Stimulated activated CD4-positive, alpha-beta T cell treated with anti-CD3 and anti-CD28 coated beads, Interleukin-15, amount 100 ng/mL, for 48 hours (primary cell): ENCODE data around the gene ALDH3A1.

Source experiments
- DNase-seq, 2 donors: peaks; one replicate each; pipeline ENCODE4 v3.0.0-alpha.2; 2020; ENCODE audit warnings: low read depth in 2 of 2

ALDH3A1 gene

DNA sequence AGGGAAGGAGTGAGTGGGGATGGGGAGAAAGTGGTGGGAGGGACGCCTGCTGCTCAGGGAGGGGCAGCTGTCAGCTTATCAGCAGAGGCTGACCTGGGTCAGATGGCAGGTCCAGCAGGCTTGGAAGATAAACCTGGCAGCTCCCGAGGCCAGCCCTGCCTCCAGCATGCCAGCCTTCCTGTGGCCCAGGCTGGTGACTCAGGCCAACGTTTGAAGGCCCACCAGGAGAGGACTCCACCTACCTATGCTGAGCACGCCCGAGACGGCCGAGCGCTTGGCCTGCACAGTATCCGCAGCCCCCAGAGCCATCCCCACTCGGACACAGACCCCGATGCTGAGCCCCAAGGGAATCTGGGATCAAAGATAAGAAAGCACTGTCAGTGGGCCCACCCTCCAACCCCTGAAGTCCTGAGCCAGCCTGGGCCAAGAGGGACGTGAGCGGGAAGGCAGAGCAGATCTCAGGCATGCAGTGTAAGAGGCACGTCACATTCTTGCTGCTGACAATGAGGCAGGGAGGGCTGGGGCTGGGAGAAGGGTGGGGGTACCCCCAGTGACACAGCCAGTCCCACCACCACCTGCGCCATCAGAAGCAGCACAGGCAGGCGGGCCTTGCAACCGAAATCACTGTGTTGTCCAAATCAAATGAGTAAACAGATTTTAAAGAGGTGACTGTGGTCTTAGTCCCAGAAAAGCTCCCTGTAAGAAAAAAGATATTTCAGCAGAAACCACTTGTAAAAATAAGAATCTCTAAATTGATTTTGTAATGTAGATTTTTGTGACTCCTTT is 44.1 kb downstream of the ALDH3A1 start:
- no peak for DNase-seq

DNA sequence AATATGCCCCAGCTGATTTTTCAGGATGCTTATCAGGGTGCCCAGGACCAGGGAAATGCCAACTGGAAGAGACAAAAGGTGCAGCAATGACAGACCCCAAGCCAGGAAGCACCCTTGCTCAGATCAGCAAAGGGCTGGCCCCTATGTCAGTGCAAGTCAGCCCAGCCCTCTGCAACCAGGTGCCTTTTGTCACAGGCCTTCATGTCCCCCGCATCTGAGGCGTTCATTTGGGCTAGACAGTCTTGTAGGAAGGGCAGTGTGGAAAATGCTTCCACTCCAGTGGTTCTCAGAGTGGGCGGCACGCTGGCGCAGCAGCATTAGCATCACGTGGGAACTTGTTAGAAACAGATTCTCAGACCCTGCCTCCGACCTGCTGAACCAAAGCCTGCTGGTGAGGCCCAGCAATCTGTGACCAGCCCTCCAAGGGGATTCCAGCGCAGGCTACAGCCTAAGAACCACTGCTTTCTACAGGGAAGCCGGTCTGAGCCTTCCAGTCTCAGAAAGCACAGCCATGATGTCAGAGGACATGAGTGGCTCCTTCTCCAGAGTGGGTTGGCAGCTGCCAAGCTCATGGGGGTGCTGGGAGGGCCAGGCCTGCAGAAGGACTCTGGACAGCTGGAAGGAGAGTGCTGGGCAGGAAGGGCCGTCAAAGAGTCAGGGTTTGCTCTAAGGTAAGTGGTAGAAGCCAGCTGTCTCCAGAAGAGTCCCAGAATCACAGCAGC is 44.8 kb downstream of the ALDH3A1 start:
- no peak for DNase-seq

DNA sequence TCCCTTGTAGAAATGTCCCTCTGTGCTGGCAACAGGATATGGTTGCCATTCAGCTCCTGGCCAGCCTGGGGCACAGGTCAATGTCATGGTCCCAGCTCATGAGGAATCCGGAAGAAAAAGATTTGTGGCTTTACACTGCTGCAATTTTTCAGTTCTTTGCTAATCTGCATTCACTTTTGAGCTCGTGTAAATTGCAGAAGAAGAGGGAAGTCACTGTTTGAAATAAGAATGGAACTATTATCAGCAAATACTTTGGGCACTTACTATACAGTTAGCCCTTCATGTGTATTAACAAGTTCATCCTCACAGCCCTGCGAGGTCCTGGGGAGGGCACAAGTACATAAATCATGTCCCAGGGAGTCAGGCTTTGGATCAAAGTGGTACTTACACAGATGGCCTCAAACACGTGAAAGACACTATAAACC is 45.9 kb downstream of the ALDH3A1 start:
- DNase-seq = no peak
